GM18526 (cell line): ENCODE results near the gene TRNAU1AP.

Experiments used
- POLR2A ChIP-seq: IDR thresholded peaks from 3 replicates; pipeline ENCODE4 v1.6.1; 2011; ENCODE audit not compliant: insufficient read length; ENCODE audit errors: extremely low read depth

The TRNAU1AP gene

GRCh38 chr1:28564310-28564709 is 11.4 kb downstream of the TRNAU1AP start:
- TF ChIP-seq POLR2A = no peak

GRCh38 chr1:28565040-28565439 is 12.2 kb downstream of the TRNAU1AP start:
- TF ChIP-seq POLR2A = no peak

DNA sequence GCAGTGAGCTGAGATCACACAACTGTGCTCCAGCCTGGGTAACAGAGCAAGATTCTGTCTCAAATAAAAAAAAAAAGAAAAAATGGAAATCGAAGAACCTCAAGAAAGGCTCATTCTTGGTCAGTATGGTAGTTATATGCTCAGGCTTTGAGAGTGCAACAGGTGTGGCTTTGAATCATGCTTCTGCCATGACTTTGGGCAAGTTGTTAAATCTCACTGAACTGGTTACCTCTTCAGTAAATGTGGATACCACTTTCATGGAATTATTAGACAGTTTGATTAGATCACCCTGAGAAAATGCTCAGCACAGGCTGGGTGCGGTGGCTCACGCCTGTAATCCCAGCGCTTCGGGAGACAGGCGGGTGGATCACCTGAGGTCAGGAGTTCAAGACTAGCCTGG is 12.8 kb downstream of the TRNAU1AP start:
- no peak for TF ChIP-seq POLR2A

- no peak for TF ChIP-seq POLR2A
Measured at GRCh38 chr1:28566931-28567330, 14.0 kb downstream of the TRNAU1AP start.

DNA sequence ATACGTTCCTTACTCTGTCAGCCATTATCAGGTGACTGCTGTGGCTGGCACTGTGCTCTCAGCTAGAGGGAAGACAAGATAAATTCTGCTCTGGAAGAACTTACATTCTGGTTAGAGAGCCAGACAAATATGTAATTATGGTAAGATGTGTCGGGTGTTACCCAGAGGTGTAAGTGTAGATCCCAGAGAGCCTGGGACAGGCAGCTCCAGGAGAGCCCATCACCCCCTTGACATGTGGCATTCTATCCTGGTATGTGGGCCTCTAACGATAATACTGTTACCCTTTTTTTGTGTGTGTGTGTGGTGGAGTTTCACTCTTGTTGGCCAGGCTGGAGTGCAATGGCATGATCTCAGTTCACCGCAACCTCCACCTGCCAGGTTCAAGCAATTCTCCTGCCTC is 19.0 kb downstream of the TRNAU1AP start:
- no peak for TF ChIP-seq POLR2A

DNA sequence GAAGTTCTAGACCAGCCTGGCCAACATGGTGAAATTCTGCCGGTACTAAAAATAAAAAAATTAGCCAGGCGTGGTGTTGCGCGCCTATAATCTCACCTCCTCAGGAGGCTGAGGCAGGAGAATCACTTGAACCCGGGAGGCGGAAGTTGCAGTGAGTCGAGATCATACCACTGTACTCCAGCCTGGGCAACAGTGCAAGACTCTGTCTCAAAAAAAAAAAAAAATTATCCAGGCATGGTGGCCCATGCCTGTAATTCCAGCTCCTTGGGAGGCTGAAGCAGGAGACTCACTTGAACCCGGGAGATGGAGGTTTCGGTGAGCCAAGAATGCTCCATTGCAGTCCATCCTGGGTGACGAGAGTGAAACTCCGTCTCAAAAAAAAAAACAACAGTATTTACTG is 20.7 kb downstream of the TRNAU1AP start:
- no peak for TF ChIP-seq POLR2A

GRCh38 chr1:28577052-28577678 is 24.3 kb downstream of the TRNAU1AP start:
- peak; percentile 53 for TF ChIP-seq POLR2A

- peak; percentile 22 for TF ChIP-seq POLR2A
Measured at GRCh38 chr1:28577738-28578536, 25.1 kb downstream of the TRNAU1AP start.

GRCh38 chr1:28578696-28579218 is 25.9 kb downstream of the TRNAU1AP start:
- no peak for TF ChIP-seq POLR2A

DNA sequence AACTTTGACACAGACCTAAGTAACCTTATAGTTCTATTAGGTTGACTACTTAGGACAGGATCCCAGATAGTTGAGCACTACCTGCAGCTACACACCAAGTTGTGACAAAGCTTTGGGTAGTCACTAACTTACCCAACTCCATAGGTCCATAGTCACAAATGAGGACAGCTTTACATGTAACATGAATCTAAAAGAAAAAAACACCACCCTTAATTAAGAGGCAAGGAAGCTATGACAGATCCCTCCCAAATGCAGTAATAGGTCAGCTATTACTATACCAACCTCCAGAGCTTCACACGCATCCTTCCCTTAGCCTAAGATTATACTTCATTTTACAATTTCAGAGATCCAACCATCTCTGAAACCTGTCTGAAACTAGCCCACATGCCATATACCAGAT is 26.5 kb downstream of the TRNAU1AP start:
- TF ChIP-seq POLR2A = no peak

- TF ChIP-seq POLR2A = no peak
Measured at GRCh38 chr1:28580722-28581530, 28.0 kb downstream of the TRNAU1AP start.

DNA sequence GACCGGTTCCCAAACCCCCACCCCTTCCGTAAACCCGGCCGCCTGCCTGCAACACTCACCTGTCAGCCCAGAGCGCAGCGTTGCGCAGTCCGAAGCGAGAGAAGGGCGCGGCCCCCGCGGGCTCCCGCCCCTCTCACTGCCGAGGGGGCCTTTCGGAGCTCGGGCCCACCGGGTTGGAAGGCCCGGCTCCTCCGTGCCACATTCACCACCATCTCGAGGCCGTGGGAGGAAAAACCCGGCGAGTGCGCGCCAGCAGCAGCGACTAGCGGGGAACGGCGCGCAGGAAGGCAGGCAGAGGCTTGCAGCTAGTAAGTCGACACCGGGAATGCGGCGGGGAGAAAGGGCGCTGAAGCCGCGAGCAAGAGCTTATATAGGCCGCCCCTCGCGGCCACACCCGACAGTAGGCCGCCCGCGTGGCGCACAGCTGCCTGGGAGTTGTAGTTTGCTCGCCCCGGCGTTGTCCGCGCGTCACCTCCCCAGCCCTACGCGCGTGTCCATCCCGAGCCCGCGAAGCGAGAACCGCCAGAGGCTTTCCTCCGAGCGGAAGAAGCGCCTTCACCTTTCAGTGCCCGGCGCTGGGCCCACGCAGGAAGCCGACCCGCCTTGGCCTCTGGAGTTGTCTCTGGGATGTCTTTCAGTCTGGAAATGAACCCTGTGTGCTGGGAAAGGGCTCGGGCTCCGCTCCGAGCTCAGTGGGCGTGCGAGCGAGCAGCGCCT is 28.8 kb downstream of the TRNAU1AP start:
- TF ChIP-seq POLR2A = peak; percentile 100

- no peak for TF ChIP-seq POLR2A
Measured at GRCh38 chr1:28582248-28582615, 29.3 kb downstream of the TRNAU1AP start.

DNA sequence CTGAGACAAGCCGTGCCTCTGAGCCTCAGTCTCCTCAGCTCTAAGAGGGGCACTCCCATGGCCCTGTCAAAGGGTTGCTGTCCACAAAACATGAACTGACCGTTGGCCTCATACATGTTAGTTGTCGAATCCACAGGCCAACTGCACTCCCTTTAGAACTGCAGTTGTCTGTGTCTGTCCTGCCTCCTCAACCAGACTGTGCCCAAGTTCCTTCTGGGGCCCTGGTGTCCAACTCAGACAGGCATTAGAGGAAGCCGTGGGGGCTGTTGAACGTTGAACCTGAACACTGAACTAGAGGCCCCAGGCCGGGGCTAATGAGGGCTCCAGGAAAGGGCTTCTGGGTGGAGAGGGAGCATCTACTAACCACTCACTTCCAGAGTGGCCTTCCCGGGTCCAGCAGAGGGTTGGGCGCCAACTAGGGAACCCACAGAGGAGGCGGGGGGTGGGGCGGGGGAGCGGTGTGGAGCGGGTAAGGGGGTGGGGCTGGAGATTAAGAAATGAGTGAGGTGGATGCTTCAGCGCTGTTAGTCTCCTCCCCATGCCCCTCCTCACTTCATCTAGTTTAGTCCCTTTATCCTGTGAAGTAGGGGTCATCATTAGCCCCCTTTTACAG is 38.9 kb downstream of the TRNAU1AP start, which contains the start of gene RAB42:
RAB42 (plus strand) TSS at position 558 of the 613 bp plus-strand sequence. CDS start 247 bp downstream, outside the sequence.
- TF ChIP-seq POLR2A = no peak
